Gastrocnemius medialis (tissue), 4 donors: ENCODE data around the gene THRAP3. TPM values are rescaled to one million over a fixed set of nuclear protein-coding genes. Genes with fewer than 3 reads are reported as not detected.

Experiments
- ATAC-seq, 2 donors: fragments of 150-250 bp; one replicate each; pipeline ENCODE4 v1.9.1; 2016
- DNase-seq, 2 donors: peaks; one replicate each; pipeline ENCODE4 v3.0.0-alpha.2; 2019
- H3K27ac ChIP-seq, 4 donors: fragments of 200-600 bp; sonication (generic); 1 replicate in 1 of 4; 2 replicates in 3 of 4; pipeline ENCODE4 v1.5.1; 2016 to 2018; ENCODE audit warnings: mild to moderate bottlenecking in 2 of 4, moderate library complexity in 1 of 4
- H3K27me3 ChIP-seq, 3 donors: fragments of 200-600 bp; sonication (generic) in 2 of 3; 1 replicate in 1 of 3; 2 replicates in 2 of 3; pipeline versions ENCODE4 v1.5.1 to v1.6.0; 2016 to 2019; ENCODE audit warnings: mild to moderate bottlenecking in 1 of 3, moderate library complexity in 1 of 3
- H3K36me3 ChIP-seq, 2 donors: fragments of 200-600 bp; sonication (generic) in 1 of 2; one replicate each; pipeline ENCODE4 v1.5.1; 2017 to 2018
- H3K4me1 ChIP-seq, 2 donors: fragments of 200-600 bp; sonication (generic) in 1 of 2; one replicate each; pipeline ENCODE4 v1.5.1; 2016 to 2017; ENCODE audit warnings: mild to moderate bottlenecking in 2 of 2
- H3K4me3 ChIP-seq, 4 donors: fragments of 200-600 bp; sonication (generic) in 3 of 4; 1 replicate in 1 of 4; 2 replicates in 3 of 4; pipeline ENCODE4 v1.5.1; 2016 to 2019; ENCODE audit warnings: mild to moderate bottlenecking in 2 of 4
- H3K9me3 ChIP-seq, 3 donors: fragments of 200-600 bp; sonication (generic) in 2 of 3; 1 replicate in 1 of 3; 2 replicates in 2 of 3; pipeline ENCODE4 v1.5.1; 2016 to 2019
- CTCF ChIP-seq, 5 experiments: fragments of 450-650 bp in 3 of 5; fragments of 200-600 bp in 2 of 5; sonication (generic) in 2 of 5; IDR thresholded peaks in 4 of 5; conservative IDR thresholded peaks in 1 of 5; 1 replicate in 4 of 5; 2 replicates in 1 of 5; pipeline ENCODE4 v1.5.1; 2016 to 2019; ENCODE audit warnings: antibody characterized with exemption in 5 of 5, mild to moderate bottlenecking in 3 of 5, moderate library complexity in 3 of 5
- POLR2A ChIP-seq, 2 donors: fragments of 450-650 bp; IDR thresholded peaks; one replicate each; pipeline ENCODE4 v1.6.1; 2017; ENCODE audit warnings: antibody characterized with exemption in 2 of 2, mild to moderate bottlenecking in 2 of 2, moderate library complexity in 2 of 2
- in situ Hi-C, 4 donors: fragments of 200-750 bp; cut with MboI; loops; one replicate each; pipeline versions ENCODE4 v1.15.0 to v1.8.0; 2017; ENCODE audit warnings: low sequenced_read_pairs in 4 of 4
- intact Hi-C: fragments of 100-400 bp; cut with DNase I; formaldehyde crosslinking; loops from one replicate; pipeline ENCODE4 v1.15.1; 2023; ENCODE audit warnings: low total_unique reads
- total RNA-seq, 4 donors: library from RNA; depleted of rRNA; stranded (reverse); fragments of >200 nt; gene quantifications; one replicate each; pipeline versions ENCODE4 v1.1.0 to v1.2.3, GENCODE V29; 2016

The THRAP3 gene
- total RNA-seq, 4 donors from 2014 or later: 88.2 to 174 (median 146) TPM

- Histone ChIP-seq H3K27me3 (no peaks in the 10 kb centered on the region), H3K4me1 (peaks cover 54 to 77% of the 10 kb centered on the region in 2 donors), H3K4me3 (peak overlapping the region in 1 of 4 donors; percentile 2), H3K27ac (peak overlapping the region; percentile 89 to 92 (median 90)), H3K36me3 (peaks cover 0 to 13% of the 10 kb centered on the region in 2 donors), H3K9me3 (no peaks in the 10 kb centered on the region)
- intact Hi-C loops: no loop called here
- peak; percentile 87 to 94 for ATAC-seq
- TF ChIP-seq CTCF (IDR thresholded peaks at IDR 0.05 in 4 of 5, conservative IDR thresholded peaks at IDR 0.05 in 1 of 5) (no peak), POLR2A (IDR thresholded peaks at IDR 0.05) (no peak)
- in situ Hi-C loops: loop anchor here in 1 of 4 donors (25.0 kb wide), 1 partner anchor 92 kb away; no protein-coding TSS in a partner anchor
- peak; percentile 32 to 36 for DNase-seq
Observed at GRCh38 chr1:36279110-36279788, 55.0 kb downstream of the THRAP3 start.

GRCh38 chr1:36279789-36280296 is 55.6 kb downstream of the THRAP3 start:
- peaks cover 0 to 13% of the 10 kb centered on the region in 2 donors for H3K36me3 ChIP-seq
- intact Hi-C loops: loop anchor here (2.0 to 10.0 kb wide), 2 partner anchors 55 to 185 kb away; partner anchors contain the start of gene THRAP3
- no peaks in the 10 kb centered on the region for H3K9me3 ChIP-seq
- H3K4me1 ChIP-seq: peaks cover 60 to 83% of the 10 kb centered on the region in 2 donors
- TF ChIP-seq POLR2A (IDR thresholded peaks at IDR 0.05) (no peak), CTCF (IDR thresholded peaks at IDR 0.05 in 4 of 5, conservative IDR thresholded peaks at IDR 0.05 in 1 of 5) (no peak)
- no peaks in the 10 kb centered on the region for H3K27me3 ChIP-seq
- no peak overlapping the region for H3K4me3 ChIP-seq
- in situ Hi-C loops: loop anchor here in 3 of 4 donors (10.0 to 25.0 kb wide), 5 partner anchors 45 to 185 kb away; partner anchors contain the start of gene MAP7D1 (in 1 of the 3)
- peak overlapping the region; percentile 89 to 92 (median 90) for H3K27ac ChIP-seq
- DNase-seq (peak in 1 of 2 donors; percentile 41), ATAC-seq (peak in 1 of 2 donors; percentile 34)

- Histone ChIP-seq H3K9me3 (no peaks in the 10 kb centered on the region), H3K36me3 (peaks cover 0 to 33% of the 10 kb centered on the region in 2 donors), H3K4me3 (no peak overlapping the region), H3K4me1 (peaks cover 91 to 98% of the 10 kb centered on the region in 2 donors), H3K27ac (peak overlapping the region; percentile 89 to 92 (median 90)), H3K27me3 (no peaks in the 10 kb centered on the region)
- intact Hi-C loops: loop anchor here (10.0 kb wide), 1 partner anchor 189 kb away; no protein-coding TSS in a partner anchor
- TF ChIP-seq CTCF (IDR thresholded peaks at IDR 0.05 in 4 of 5, conservative IDR thresholded peaks at IDR 0.05 in 1 of 5) (no peak), POLR2A (IDR thresholded peaks at IDR 0.05) (no peak)
- ATAC-seq: no peak
- DNase-seq: no peak
- in situ Hi-C loops: loop anchor here in 3 of 4 donors (10.0 to 25.0 kb wide), 5 partner anchors 49 to 189 kb away; partner anchors contain the start of gene MAP7D1 (in 1 of the 3)
Observed at GRCh38 chr1:36284061-36284460, 59.8 kb downstream of the THRAP3 start.

GRCh38 chr1:36284517-36284916 is 60.3 kb downstream of the THRAP3 start:
- peak overlapping the region; percentile 89 to 92 (median 90) for H3K27ac ChIP-seq
- ATAC-seq (no peak), DNase-seq (peak in 1 of 2 donors; percentile 5)
- no peak overlapping the region for H3K4me3 ChIP-seq
- TF ChIP-seq CTCF (IDR thresholded peaks at IDR 0.05 in 4 of 5, conservative IDR thresholded peaks at IDR 0.05 in 1 of 5) (no peak), POLR2A (IDR thresholded peaks at IDR 0.05) (no peak)
- in situ Hi-C loops (loop anchor here in 3 of 4 donors (10.0 to 25.0 kb wide), 5 partner anchors 50 to 190 kb away; partner anchors contain the start of gene MAP7D1 (in 1 of the 3)), intact Hi-C loops (loop anchor here (10.0 kb wide), 1 partner anchor 190 kb away; no protein-coding TSS in a partner anchor)
- peaks cover 0 to 38% of the 10 kb centered on the region in 2 donors for H3K36me3 ChIP-seq
- peaks cover 92 to 98% of the 10 kb centered on the region in 2 donors for H3K4me1 ChIP-seq
- no peaks in the 10 kb centered on the region for H3K9me3 ChIP-seq
- H3K27me3 ChIP-seq: no peaks in the 10 kb centered on the region
